Gastrocnemius medialis (tissue), 4 donors: Measurements from ENCODE around the gene ARHGAP33.

Experiments used
- POLR2A ChIP-seq, 2 donors: fragments of 450-650 bp; IDR thresholded peaks; one replicate each; pipeline ENCODE4 v1.6.1; 2017; ENCODE audit warnings: antibody characterized with exemption in 2 of 2, mild to moderate bottlenecking in 2 of 2, moderate library complexity in 2 of 2
- TF ChIP-seq, protein P1 (sequence below), 5 experiments: fragments of 450-650 bp in 3 of 5; fragments of 200-600 bp in 2 of 5; sonication (generic) in 2 of 5; IDR thresholded peaks in 4 of 5; conservative IDR thresholded peaks in 1 of 5; 1 replicate in 4 of 5; 2 replicates in 1 of 5; pipeline ENCODE4 v1.5.1; 2016 to 2019; ENCODE audit warnings: antibody characterized with exemption in 5 of 5, mild to moderate bottlenecking in 3 of 5, moderate library complexity in 3 of 5

DNA sequence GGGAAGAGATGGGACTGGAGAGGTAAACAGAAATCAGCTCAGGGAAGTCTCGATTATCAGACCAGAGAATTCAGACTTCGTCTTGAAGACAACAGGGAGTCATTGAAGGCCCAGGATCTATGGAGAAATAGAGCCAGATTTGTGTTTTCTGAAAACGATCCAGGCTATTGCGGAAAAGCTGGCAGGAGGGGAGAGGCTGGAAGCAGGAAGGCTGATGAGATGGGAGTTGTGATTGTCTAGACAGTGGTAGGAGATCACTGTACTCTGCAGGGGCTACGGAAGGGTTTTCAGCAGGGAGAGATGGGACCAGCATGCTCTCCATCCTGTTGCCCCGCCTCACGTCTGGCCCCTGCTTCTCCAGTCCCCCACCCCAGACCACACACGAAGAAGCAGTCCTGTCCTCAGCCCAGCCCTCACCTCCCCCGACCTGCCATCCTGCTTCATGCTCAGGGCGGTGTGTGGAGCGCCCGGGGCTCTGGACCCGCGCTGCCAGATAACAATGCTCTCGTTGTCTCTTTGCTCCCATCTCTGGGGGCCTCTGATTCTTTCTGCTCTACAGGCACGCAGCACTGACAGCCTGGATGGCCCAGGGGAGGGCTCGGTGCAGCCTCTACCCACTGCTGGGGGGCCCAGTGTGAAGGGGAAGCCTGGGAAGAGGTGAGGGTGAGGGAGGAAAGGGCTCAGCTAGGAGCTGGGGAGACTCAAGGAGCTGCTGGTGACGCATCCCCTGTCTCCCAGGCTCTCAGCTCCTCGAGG, 1.9 kb downstream of the ARHGAP33 start:
- TF ChIP-seq, protein P1, sequence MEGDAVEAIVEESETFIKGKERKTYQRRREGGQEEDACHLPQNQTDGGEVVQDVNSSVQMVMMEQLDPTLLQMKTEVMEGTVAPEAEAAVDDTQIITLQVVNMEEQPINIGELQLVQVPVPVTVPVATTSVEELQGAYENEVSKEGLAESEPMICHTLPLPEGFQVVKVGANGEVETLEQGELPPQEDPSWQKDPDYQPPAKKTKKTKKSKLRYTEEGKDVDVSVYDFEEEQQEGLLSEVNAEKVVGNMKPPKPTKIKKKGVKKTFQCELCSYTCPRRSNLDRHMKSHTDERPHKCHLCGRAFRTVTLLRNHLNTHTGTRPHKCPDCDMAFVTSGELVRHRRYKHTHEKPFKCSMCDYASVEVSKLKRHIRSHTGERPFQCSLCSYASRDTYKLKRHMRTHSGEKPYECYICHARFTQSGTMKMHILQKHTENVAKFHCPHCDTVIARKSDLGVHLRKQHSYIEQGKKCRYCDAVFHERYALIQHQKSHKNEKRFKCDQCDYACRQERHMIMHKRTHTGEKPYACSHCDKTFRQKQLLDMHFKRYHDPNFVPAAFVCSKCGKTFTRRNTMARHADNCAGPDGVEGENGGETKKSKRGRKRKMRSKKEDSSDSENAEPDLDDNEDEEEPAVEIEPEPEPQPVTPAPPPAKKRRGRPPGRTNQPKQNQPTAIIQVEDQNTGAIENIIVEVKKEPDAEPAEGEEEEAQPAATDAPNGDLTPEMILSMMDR (IDR thresholded peaks at IDR 0.05 in 4 of 5, conservative IDR thresholded peaks at IDR 0.05 in 1 of 5), result no peak
- TF ChIP-seq POLR2A (IDR thresholded peaks at IDR 0.05), result no peak
